ENCODE data around the gene ATP2B3. TPM values are rescaled to one million over a fixed set of nuclear protein-coding genes. Genes with fewer than 3 reads are reported as not detected.

The ATP2B3 gene
- total and polyA plus RNA-seq, 10 of the 15 experiments (the other 5 are each of a cell fraction or from before 2014, with no cell fraction given): 0.01 TPM; not detected in 9

DNA sequence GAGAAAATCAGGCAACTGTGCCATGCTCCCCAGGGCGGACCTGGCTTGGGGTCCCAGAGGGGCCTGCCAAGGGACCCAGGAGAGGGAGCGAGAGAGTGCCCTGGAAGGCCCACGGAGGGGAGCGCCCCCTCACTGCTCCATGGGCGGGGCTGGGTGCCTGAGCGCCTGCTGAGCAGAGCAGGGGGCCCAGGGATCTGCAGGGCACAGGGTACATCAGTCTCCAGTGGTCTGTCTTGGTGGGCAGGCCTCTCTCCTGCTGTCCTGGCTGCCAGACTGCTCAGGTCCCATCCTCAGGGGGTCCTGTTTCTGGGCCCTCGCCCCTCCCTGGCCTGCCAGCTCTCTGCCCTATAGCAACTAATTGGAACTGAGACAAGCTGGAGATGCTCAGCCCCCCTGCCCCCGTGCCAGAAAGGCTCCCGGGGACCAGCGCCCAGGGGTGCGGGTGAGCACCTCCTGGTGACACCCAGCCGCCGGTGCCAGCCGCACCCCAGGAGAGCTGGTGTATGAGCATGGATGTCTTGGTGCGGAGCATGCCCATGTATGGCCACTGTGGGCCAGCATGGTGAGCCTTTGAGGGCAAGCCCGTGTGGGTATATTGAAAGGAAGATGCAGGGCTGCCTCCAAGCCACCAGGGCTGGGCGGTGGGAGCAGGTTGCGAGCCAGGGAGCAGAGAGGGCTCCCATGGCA, 21.4 kb upstream of the ATP2B3 start (continued):
- no peak for TF ChIP-seq NR2C2 (IDR thresholded peaks at IDR 0.05; ENCODE audit: borderline replicate concordance, control insufficient read depth, insufficient read length, low read depth)
- TF ChIP-seq, protein P1, sequence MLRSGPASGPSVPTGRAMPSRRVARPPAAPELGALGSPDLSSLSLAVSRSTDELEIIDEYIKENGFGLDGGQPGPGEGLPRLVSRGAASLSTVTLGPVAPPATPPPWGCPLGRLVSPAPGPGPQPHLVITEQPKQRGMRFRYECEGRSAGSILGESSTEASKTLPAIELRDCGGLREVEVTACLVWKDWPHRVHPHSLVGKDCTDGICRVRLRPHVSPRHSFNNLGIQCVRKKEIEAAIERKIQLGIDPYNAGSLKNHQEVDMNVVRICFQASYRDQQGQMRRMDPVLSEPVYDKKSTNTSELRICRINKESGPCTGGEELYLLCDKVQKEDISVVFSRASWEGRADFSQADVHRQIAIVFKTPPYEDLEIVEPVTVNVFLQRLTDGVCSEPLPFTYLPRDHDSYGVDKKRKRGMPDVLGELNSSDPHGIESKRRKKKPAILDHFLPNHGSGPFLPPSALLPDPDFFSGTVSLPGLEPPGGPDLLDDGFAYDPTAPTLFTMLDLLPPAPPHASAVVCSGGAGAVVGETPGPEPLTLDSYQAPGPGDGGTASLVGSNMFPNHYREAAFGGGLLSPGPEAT (IDR thresholded peaks at IDR 0.05; ENCODE audit: low read depth): no peak

DNA sequence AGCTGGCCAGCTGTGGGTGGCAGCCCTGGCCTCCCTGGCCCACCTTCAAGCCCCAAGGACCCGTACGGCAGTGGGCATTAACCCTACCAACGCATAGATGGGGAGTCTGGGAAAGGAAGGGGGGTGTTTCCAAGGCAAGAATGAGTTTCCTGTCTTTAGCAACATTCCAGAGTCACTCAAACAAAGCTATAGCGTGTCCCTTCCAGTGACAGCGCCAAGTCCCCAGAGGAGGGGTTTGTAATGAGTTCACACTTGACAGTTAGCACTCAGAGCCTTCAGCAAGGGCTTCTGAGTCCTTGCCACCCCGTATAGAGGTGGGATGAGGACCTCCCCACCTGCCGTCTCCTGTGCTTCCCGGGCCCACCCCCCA, 20.9 kb upstream of the ATP2B3 start:
- ChIA-PET RAD21 (ENCODE audit: unreplicated experiment) (no interaction called here), SMC1A (ENCODE audit: uncharacterized antibody, unreplicated experiment) (no interaction called here), POLR2A (no interaction called here), CTCF (no interaction called here)
- Histone ChIP-seq H4K20me1 (ENCODE audit: control insufficient read depth, insufficient read depth) (no peaks in the 10 kb centered on the region), H3K9me3 (replicated peaks; ENCODE audit: control insufficient read depth, insufficient read depth, low read length) (no peaks in the 10 kb centered on the region; the same call in 2 of the 3 replicates), H3K36me3 (ENCODE audit: control insufficient read depth in 2 of 2, insufficient read depth in 2 of 2, low read length in 1 of 2) (no peaks in the 10 kb centered on the region), H3K4me3 (no peak overlapping the region), H3K4me2 (ENCODE audit: control insufficient read depth, insufficient read depth) (no peak overlapping the region), H3K79me2 (ENCODE audit: control insufficient read depth, insufficient read depth, low read length) (no peaks in the 10 kb centered on the region), H3K27ac (ENCODE audit: control insufficient read depth, insufficient read depth) (no peak overlapping the region), H3K4me1 (ENCODE audit: control insufficient read depth, insufficient read depth, low read length) (no peaks in the 10 kb centered on the region), H2AFZ (ENCODE audit: control insufficient read depth, low read depth, low read length) (no peak overlapping the region), H3K9ac (ENCODE audit: control insufficient read depth, insufficient read depth, low read length) (no peak overlapping the region), H3K27me3 (replicated peaks in 1 of 2; ENCODE audit: control insufficient read depth in 2 of 2, insufficient read depth in 2 of 2, low read length in 1 of 2) (no peaks in the 10 kb centered on the region)
- DNase-seq (ENCODE audit: low read depth, low spot score): no peak
- BruUV-seq (replicated peaks): no TSS peak
- 21% methylated on average over 8 of the region's 8 CpGs for WGBS (ENCODE audit: insufficient coverage, insufficient replicate concordance, low lambda C conversion rate, missing lambda C conversion rate)
- intact Hi-C loops (cut with micrococcal nuclease; ENCODE audit: unreplicated experiment): no loop called here
- no peak for ATAC-seq
- in situ Hi-C loops (cut with MboI): no loop called here
- TF ChIP-seq ESRRA (IDR thresholded peaks at IDR 0.05; ENCODE audit: low read length): no peak
- TF ChIP-seq, protein P2, sequence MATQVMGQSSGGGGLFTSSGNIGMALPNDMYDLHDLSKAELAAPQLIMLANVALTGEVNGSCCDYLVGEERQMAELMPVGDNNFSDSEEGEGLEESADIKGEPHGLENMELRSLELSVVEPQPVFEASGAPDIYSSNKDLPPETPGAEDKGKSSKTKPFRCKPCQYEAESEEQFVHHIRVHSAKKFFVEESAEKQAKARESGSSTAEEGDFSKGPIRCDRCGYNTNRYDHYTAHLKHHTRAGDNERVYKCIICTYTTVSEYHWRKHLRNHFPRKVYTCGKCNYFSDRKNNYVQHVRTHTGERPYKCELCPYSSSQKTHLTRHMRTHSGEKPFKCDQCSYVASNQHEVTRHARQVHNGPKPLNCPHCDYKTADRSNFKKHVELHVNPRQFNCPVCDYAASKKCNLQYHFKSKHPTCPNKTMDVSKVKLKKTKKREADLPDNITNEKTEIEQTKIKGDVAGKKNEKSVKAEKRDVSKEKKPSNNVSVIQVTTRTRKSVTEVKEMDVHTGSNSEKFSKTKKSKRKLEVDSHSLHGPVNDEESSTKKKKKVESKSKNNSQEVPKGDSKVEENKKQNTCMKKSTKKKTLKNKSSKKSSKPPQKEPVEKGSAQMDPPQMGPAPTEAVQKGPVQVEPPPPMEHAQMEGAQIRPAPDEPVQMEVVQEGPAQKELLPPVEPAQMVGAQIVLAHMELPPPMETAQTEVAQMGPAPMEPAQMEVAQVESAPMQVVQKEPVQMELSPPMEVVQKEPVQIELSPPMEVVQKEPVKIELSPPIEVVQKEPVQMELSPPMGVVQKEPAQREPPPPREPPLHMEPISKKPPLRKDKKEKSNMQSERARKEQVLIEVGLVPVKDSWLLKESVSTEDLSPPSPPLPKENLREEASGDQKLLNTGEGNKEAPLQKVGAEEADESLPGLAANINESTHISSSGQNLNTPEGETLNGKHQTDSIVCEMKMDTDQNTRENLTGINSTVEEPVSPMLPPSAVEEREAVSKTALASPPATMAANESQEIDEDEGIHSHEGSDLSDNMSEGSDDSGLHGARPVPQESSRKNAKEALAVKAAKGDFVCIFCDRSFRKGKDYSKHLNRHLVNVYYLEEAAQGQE (IDR thresholded peaks at IDR 0.05; ENCODE audit: low read depth, low read length): no peak
- no peak for TF ChIP-seq ZSCAN29 (IDR thresholded peaks at IDR 0.05)
- TF ChIP-seq, protein P3, sequence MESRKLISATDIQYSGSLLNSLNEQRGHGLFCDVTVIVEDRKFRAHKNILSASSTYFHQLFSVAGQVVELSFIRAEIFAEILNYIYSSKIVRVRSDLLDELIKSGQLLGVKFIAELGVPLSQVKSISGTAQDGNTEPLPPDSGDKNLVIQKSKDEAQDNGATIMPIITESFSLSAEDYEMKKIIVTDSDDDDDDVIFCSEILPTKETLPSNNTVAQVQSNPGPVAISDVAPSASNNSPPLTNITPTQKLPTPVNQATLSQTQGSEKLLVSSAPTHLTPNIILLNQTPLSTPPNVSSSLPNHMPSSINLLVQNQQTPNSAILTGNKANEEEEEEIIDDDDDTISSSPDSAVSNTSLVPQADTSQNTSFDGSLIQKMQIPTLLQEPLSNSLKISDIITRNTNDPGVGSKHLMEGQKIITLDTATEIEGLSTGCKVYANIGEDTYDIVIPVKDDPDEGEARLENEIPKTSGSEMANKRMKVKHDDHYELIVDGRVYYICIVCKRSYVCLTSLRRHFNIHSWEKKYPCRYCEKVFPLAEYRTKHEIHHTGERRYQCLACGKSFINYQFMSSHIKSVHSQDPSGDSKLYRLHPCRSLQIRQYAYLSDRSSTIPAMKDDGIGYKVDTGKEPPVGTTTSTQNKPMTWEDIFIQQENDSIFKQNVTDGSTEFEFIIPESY (IDR thresholded peaks at IDR 0.05): no peak
- no peak for TF ChIP-seq HCFC1 (IDR thresholded peaks at IDR 0.05; ENCODE audit: low read length)
- no peak for TF ChIP-seq CHD1 (IDR thresholded peaks at IDR 0.05; ENCODE audit: low read depth, low read length)
- no peak for TF ChIP-seq POLR2A (IDR thresholded peaks at IDR 0.05; ENCODE audit: low read depth, low read length)
- TF ChIP-seq NR2C1 (IDR thresholded peaks at IDR 0.05): no peak
- no peak for TF ChIP-seq SMC3 (IDR thresholded peaks at IDR 0.05; ENCODE audit: borderline replicate concordance, low read length)
- no peak for TF ChIP-seq CEBPB (IDR thresholded peaks at IDR 0.05; ENCODE audit: borderline replicate concordance in 1 of 2, low read depth in 2 of 2, low read length in 2 of 2)
- no peak for TF ChIP-seq BMI1 (IDR thresholded peaks at IDR 0.05; ENCODE audit: borderline replicate concordance)
- no peak for FAIRE-seq

Measured in GM12878 (cell line).